Left colon (tissue), 2 donors: ENCODE results near the gene NEIL3. TPM values are rescaled to one million over a fixed set of nuclear protein-coding genes. Genes with fewer than 3 reads are reported as not detected.

Experiments
- ATAC-seq: fragments of 200-7000 bp; cut with Tn5 transposase; one replicate; pipeline ENCODE4 v1.9.1; 2020; ENCODE audit warnings: mild to moderate bottlenecking, moderate library complexity
- DNase-seq, 2 donors: peaks; one replicate each; pipeline ENCODE4 v3.0.0-alpha.2; 2020
- intact Hi-C, 2 donors: fragments of 100-400 bp; cut with DNase I in 1 of 2; cut with micrococcal nuclease in 1 of 2; formaldehyde crosslinking; loops; one replicate each; pipeline versions ENCODE4 v1.11.2 to v1.14.0; 2022; cut with DNase I, micrococcal nuclease
- total RNA-seq, 2 donors: library from RNA; stranded (reverse); fragmentation: NEBNext Ultra II Directional; extraction: Animal tissue kit (Norgen Biotek cat#: 25700); gene quantifications; one replicate each; pipeline ENCODE4 v1.2.1, GENCODE V29; 2021
- donor health status: DM: no; HTN: no; CAD: no.
- donor health status: DM: yes; HTN: yes; CAD: no.

The NEIL3 gene
- total RNA-seq, 2 donors from 2014 or later = 1.0 to 2.3 TPM

- intact Hi-C loops = no loop called here
- no peak for DNase-seq
- ATAC-seq = no peak
Measured at GRCh38 chr4:177351622-177352244, 42.1 kb downstream of the NEIL3 start.

GRCh38 chr4:177356206-177356605 is 46.5 kb downstream of the NEIL3 start:
- intact Hi-C loops = no loop called here
- no peak for ATAC-seq
- DNase-seq = no peak

- intact Hi-C loops = no loop called here
- ATAC-seq = no peak
- DNase-seq = no peak
Measured at GRCh38 chr4:177356921-177357320, 47.2 kb downstream of the NEIL3 start.

- no peak for DNase-seq
- intact Hi-C loops = no loop called here
- peak; percentile 42 for ATAC-seq
Measured at GRCh38 chr4:177367336-177367735, 57.7 kb downstream of the NEIL3 start.

- no peak for ATAC-seq
- intact Hi-C loops = no loop called here
- DNase-seq = no peak
Measured at GRCh38 chr4:177369372-177369771, 59.7 kb downstream of the NEIL3 start.

GRCh38 chr4:177371461-177371860 is 61.8 kb downstream of the NEIL3 start:
- no peak for ATAC-seq
- intact Hi-C loops = no loop called here
- DNase-seq = no peak

DNA sequence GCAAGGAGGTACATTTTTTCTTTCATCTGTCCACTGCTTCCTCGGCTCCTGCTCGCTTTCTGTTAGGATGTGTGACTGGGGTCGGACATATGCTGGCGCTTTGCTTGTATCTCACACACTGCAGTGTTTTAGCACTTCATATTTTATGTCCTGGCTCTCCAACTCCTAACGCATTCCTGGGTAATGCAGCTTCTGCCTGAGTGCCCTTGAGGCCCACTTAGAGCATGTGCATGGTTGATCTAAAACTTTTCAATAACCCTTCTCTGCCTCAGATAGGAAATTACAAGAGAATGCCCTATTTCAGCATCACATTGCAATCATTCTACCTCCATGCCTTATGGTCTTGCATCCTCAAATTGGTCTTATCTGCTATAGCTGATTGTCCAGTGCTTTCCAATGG is 65.3 kb downstream of the NEIL3 start:
- no peak for DNase-seq
- intact Hi-C loops = no loop called here
- ATAC-seq = no peak

- intact Hi-C loops = no loop called here
- DNase-seq (no peak), ATAC-seq (no peak)
Measured at GRCh38 chr4:177375372-177375771, 65.7 kb downstream of the NEIL3 start.

DNA sequence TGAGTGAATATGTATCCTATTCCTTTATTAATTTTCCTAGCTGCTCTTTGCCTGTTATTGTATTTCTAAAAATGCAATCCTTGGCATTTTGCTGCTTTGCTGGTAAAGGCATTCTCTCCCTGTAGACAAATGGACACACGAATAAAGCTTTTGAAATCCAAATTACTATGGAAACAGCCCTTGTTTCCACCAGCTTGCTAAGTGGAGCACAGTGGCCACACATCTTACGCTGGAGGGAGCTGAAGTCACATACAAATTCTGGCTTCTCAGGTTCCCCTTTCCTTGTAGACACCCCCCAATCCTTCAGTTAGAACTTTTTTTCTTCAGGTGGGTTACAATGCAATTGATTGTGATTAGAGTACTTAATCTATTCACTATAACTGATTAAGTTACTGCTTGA is 66.3 kb downstream of the NEIL3 start:
- intact Hi-C loops = no loop called here
- ATAC-seq (no peak), DNase-seq (no peak)

DNA sequence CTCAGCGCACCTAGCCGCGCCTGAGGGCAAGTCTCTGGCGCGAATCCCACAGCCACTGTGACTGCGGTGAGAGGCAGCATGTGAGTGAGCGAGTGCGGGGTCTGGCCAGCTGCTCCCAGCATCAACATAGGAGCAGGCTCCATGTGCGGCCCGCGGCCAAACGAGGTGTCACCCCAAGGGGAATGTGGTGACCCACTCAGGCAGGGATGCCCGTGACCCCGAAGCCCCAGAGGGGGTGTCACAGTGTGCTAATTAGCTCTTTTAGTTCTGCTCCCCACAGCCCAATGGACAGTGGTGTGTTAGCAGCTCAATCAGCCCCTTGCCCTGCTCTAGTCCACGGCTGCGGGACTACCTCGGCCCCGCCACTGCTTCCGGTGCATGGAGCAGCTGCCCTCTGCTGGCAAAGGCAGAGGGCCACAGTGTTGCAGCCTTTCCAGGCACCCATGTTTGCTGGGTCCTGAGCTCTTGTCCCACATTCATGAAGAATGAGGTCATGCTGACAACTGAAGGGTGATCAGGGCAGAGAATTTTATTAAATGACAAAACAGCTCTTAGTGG is 71.1 kb downstream of the NEIL3 start:
- DNase-seq (no peak), ATAC-seq (no peak)
- intact Hi-C loops = no loop called here

DNA sequence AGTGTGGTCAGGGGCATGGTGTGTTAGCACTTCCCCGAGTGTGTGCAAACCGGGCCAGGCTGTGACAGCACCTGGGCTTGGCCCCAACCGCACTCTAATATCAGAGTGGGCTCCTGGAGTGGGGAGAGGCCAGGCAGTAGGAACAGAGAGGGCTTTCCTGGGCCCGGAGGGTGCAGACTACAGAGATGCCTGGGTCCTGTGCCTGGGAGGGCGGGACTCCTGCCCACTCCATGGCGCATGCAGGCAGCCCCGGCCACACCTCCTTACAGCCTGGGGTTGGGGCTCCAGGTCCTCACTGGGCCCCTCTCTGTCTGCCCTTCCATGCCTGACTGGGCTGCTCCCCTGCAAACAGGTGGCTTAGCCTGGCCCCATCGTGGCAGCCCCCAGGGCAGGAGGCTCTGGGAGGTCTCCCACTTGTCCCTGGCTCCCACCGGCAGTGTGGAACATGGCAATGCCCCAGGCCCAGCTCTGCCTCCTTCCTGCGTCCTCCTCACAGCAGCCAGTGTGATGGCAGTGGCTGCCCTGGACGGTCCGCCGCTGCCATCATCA is 72.2 kb downstream of the NEIL3 start:
- DNase-seq (no peak), ATAC-seq (no peak)
- intact Hi-C loops = no loop called here

DNA sequence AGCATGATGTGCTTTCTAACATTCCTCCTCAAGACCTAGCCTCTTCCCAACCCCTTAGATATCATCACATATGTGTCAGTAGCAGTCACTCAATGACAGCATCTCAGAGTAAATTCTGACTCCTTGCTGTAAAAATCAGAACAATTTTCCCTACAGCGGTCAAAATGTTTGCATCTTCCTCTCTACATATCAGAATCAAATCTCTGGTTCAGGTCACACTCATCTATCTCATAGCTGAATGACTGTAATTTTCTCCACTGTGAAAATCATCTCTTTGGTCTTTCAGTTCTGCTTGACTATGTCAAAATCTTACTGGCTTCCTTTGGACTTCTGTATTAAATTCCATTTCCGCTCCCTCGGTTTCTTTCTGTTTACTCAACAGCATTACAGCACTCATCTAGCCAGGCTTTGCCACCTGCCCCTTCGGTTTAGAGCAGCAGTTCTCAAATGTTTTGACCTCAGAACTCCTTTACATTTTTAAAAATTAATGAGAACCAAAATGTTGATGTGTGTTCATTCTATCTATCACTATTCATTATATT is 75.3 kb downstream of the NEIL3 start:
- no peak for ATAC-seq
- intact Hi-C loops = no loop called here

DNA sequence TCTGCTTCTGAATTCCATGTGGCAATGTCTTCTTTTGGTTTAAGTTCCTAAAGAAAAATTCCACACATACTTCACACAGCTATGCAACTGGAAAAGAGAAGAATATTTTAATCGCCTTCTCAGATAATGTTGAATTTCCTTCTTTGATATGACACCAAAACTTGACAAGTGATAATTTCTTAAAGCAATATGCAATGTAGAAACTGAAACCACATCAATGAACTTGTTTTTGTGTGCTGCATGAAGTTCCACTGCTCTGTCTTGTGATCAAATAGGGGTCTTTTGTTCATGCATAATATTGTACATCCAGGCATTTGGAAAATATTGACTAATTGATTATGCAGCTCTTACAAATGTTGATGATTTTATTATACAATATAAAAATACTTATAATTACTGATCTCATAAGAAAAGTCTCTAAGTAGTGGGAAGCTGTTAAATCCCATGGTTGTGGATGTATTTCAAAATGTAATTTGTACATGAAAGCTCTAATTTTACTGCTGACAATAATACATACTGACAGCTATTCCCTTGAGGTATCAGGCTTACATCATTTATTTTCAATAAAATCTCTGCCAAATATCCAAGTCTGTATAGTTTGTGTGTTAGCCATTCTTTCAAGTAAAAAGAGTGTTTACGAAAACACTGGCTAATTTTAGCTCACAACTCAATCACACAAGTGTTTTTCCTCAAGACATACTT is 76.1 kb downstream of the NEIL3 start:
- no peak for DNase-seq
- ATAC-seq = no peak
- intact Hi-C loops = no loop called here

More for the DNA sequence above, 75.3 kb downstream of the NEIL3 start:
- DNase-seq = no peak

GRCh38 chr4:177386278-177386815 is 76.7 kb downstream of the NEIL3 start:
- intact Hi-C loops = no loop called here
- DNase-seq = no peak
- no peak for ATAC-seq

GRCh38 chr4:177391287-177391686 is 81.6 kb downstream of the NEIL3 start:
- no peak for ATAC-seq
- intact Hi-C loops = no loop called here

GRCh38 chr4:177391953-177392352 is 82.3 kb downstream of the NEIL3 start:
- DNase-seq (no peak), ATAC-seq (no peak)
- intact Hi-C loops = no loop called here

More at GRCh38 chr4:177391287-177391686, 81.6 kb downstream of the NEIL3 start:
- no peak for DNase-seq

- DNase-seq (no peak), ATAC-seq (no peak)
- intact Hi-C loops = no loop called here
Measured at GRCh38 chr4:177393236-177393635, 83.6 kb downstream of the NEIL3 start.

DNA sequence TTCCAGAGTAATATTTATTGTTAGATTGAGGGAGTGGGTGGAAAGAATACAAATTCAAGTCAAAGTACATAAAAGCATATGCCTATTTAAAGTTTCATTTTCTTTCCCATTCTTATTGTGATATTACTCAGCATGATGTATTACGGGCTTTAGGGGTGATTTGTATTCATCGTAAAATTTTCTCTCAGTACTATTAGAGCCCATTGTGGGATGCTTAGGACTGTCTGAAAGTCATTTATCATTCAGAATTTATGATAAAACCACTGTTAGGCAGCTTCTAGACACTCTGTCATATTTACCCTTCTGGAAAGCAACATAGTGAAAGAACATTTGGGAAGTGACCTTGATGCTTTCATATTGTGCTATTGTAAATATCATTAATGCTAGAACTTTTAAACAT is 86.7 kb downstream of the NEIL3 start:
- no peak for DNase-seq
- no peak for ATAC-seq
- intact Hi-C loops = no loop called here

GRCh38 chr4:177400030-177400429 is 90.4 kb downstream of the NEIL3 start:
- no peak for DNase-seq
- intact Hi-C loops = no loop called here
- ATAC-seq = no peak
